IMR-90 (cell line): ENCODE data around the gene NEU1.

Experiments used
- BHLHE40 ChIP-seq: fragments of 150-350 bp; IDR thresholded peaks from 2 replicates; pipeline ENCODE4 v1.6.1; 2016; ENCODE audit warnings: mild to moderate bottlenecking, low read depth, low read length
- FOS ChIP-seq: fragments of 150-350 bp; IDR thresholded peaks from 2 replicates; pipeline ENCODE4 v1.6.1; 2016; ENCODE audit warnings: low read depth, low read length
- POLR2A ChIP-seq: IDR thresholded peaks from 2 replicates; pipeline ENCODE4 v1.6.1; 2012; ENCODE audit warnings: mild to moderate bottlenecking, low read depth, low read length
- TF ChIP-seq, protein P1 (sequence below): conservative IDR thresholded peaks from 2 replicates; pipeline ENCODE4 v1.5.1; 2012; ENCODE audit warnings: mild to moderate bottlenecking, low read depth, low read length, improper control_type of control experiment
- TF ChIP-seq, protein P2 (sequence below): fragments of 150-350 bp; IDR thresholded peaks from 2 replicates; pipeline ENCODE4 v1.6.1; 2017; ENCODE audit warnings: mild to moderate bottlenecking, antibody characterized with exemption, low read length, low read depth

DNA sequence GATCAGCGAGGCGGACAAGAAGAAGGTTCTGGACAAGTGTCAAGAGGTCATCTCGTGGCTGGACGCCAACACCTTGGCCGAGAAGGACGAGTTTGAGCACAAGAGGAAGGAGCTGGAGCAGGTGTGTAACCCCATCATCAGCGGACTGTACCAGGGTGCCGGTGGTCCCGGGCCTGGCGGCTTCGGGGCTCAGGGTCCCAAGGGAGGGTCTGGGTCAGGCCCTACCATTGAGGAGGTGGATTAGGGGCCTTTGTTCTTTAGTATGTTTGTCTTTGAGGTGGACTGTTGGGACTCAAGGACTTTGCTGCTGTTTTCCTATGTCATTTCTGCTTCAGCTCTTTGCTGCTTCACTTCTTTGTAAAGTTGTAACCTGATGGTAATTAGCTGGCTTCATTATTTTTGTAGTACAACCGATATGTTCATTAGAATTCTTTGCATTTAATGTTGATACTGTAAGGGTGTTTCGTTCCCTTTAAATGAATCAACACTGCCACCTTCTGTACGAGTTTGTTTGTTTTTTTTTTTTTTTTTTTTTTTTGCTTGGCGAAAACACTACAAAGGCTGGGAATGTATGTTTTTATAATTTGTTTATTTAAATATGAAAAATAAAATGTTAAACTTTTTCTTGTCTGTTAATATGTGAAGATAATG, 32.9 kb downstream of the NEU1 start:
- TF ChIP-seq, protein P1, sequence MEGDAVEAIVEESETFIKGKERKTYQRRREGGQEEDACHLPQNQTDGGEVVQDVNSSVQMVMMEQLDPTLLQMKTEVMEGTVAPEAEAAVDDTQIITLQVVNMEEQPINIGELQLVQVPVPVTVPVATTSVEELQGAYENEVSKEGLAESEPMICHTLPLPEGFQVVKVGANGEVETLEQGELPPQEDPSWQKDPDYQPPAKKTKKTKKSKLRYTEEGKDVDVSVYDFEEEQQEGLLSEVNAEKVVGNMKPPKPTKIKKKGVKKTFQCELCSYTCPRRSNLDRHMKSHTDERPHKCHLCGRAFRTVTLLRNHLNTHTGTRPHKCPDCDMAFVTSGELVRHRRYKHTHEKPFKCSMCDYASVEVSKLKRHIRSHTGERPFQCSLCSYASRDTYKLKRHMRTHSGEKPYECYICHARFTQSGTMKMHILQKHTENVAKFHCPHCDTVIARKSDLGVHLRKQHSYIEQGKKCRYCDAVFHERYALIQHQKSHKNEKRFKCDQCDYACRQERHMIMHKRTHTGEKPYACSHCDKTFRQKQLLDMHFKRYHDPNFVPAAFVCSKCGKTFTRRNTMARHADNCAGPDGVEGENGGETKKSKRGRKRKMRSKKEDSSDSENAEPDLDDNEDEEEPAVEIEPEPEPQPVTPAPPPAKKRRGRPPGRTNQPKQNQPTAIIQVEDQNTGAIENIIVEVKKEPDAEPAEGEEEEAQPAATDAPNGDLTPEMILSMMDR = peak; percentile 63
- TF ChIP-seq BHLHE40 (no peak), POLR2A (no peak), FOS (no peak)
- TF ChIP-seq, protein P2, sequence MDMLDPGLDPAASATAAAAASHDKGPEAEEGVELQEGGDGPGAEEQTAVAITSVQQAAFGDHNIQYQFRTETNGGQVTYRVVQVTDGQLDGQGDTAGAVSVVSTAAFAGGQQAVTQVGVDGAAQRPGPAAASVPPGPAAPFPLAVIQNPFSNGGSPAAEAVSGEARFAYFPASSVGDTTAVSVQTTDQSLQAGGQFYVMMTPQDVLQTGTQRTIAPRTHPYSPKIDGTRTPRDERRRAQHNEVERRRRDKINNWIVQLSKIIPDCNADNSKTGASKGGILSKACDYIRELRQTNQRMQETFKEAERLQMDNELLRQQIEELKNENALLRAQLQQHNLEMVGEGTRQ = no peak
